HG03432 (cell line): ENCODE results near the gene PAAF1.
"Not testable (repeated sequence)": the region's sequence is repeated elsewhere in the genome, so short reads cannot be mapped to it uniquely, and the experiment has no call there.

Experiments
- ATAC-seq: cut with Tn5 transposase; IDR thresholded peaks from one replicate; pipeline ENCODE4 v1.9.1; 2021; ENCODE audit warnings: mild to moderate bottlenecking, moderate library complexity; ENCODE audit not compliant: unreplicated experiment

PAAF1 gene

DNA sequence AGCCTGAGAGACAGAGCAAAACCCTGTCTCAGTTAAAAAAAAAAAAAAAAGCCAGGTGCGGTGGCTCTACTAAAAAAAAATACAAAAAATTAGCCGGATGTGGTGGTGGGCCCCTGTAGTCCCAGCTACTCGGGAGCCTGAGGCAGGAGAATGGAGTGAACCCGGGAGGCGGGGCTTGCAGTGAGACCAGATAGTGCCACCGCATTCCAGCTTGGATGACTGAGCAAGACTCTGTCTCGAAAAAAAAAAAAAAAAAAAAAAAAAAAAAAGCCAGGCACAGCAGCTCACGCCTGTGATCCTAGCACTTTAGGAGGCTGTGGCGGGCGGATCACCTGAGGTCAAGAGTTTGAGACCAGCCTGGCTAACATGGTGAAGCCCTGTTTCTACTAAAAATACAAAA lies 3.6 kb downstream of the PAAF1 start:
- ATAC-seq = not testable (repeated sequence)

DNA sequence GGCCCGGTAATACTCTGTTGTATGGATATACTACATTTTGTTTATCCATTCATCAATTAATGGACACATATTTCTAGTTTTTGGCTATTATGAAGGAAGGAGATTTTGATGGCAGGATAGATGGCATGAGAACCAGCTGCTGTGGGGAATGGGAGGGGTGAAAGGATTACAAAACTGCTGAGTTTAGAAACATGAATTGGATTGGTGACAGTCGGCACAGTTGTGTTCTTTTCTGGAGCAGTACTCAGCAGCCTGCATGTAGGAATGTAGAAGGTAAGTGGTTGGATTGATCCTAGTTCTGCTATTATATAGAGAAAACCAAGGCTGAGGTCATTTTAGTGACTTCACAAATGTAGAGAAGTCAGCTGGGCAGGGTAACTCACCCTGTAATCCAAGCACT lies 7.1 kb downstream of the PAAF1 start:
- no peak for ATAC-seq

DNA sequence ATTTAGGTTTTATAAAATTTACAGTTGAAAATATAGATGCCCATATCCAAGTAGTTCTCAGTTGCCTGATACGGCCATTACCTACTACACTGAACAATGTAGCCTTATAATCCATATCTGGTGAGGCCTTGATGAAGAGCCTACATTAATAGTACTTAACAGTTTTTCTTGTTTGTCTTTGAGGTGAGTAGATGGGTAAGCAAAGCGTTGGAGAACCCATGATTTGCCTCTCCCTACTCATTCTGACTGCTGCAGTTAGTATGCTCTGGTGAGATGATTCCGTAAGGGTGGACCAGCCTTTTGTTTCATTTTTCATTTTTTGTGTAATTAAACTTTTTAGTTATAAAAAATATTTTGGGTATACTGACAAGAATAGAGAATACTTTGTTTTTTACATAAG lies 11.4 kb downstream of the PAAF1 start:
- no peak for ATAC-seq

DNA sequence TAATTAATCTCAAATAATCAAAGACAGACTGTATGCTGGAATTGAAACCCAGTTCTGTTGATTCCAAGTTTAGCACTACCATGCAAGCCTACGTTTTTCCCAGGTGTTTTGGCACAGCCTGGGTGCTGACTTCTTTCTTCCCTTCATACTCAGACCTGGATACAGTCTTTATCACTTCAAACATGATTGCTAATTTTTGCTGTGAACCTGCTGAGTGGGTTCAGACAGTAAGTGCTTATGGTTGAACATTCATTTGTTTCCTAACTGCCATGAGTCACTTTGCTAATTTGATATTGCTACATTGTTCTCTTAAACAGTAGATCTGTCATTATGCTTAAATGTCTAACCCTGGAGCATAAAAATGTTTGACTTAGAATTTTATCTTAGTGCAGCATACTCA lies 12.2 kb downstream of the PAAF1 start:
- ATAC-seq = no peak

DNA sequence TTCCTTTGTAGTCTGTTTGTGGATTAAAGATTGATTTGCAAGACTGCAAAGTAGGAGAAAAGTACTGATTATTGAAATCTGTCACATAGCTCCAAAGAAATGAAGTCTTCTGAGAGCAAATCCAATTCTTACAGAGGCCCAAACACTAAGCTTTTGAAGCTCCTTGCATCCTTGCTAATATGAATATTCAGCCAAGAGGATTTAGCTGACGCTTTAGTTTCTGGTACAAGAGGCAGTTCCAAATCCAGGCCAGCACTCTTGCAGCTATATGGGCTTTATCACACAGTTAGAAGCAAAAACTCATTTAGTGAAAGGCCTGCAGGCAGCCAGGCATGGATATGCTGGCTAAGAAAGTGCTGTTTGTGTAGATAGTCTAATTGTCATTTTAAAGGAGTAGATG lies 12.7 kb downstream of the PAAF1 start:
- ATAC-seq = no peak

DNA sequence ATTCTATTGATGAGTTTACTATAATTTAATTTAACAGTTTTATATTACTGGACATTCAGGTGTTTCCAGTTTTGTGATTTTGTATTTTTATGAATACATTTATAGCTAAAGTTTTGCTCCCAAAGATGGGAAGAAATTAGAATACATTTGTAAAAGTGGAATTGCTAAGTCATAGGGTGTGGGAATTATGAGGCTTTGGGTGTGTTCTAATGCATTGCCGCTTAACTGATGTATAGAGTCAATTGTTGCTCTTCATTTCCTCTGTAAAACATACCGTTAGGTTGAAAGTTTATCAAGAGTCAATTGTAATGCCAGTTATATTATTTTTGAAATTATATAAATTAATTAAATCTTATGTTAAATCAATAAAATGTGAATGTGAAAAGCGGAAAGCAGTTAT lies 16.2 kb downstream of the PAAF1 start:
- no peak for ATAC-seq

DNA sequence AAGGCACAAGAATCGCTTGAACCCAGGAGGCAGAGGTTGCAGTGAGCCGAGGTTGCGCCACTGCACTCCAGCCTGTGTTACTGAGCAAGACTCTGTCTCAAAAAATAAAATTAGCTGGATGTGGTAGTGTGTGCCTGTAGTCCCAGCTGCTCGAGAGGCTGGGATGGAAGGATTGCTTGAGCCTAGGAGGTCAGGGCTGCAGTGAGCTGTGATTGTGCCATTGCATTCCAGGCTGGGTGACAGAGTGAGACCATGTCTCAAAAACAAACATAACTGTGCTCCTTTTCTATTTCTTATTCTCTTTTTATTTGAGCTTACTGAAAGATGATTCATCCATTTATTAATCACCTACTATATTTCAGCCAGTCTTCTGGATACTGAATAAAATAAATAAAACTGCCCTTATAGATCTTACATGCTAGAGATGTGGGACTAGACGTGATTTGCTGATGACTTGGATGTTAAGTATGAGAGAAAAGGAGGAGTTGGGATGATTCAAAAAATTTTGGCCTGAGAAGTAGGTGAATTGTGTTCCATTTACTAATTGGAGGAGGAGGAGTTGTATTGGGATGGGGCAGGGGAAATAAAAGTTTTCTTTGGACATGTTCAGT lies 18.0 kb downstream of the PAAF1 start:
- no peak for ATAC-seq

DNA sequence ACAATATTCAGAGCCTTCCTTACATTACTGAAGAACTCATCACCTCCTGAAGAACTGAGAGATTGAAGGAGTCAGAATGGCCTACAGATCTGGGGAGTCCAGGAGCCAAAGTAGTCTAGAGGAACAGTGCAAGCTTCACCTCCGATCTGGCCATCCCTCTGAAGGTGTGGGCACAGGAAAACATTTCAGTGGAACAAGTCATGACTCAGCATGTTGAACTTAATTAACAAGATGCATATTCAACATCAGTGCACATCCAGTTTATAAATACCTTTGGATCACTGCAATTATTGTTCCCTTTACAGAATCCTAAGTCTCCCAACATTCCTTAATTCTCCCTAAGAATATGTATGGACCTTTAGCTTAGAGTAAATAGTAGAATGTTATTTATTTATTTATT lies 25.5 kb downstream of the PAAF1 start:
- no peak for ATAC-seq

DNA sequence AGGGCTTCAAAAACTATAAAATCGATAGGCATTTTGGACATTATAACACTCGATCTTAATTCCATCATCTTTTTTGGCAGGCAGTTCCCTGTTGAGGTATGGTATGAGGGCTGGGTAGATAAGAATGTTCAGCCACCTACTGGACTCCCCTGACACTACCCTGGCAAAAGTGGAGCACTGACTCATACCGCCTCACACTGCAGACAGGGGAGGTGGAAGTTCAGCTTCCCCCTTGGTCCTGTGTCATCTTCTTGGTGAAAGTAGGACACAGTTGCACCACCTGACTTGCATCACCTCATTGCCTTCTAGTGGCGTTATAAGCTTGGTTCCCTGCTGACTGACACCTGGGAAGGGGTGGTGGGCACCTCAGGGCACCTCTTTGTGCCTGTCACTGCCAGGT lies 30.4 kb downstream of the PAAF1 start:
- ATAC-seq = no peak

DNA sequence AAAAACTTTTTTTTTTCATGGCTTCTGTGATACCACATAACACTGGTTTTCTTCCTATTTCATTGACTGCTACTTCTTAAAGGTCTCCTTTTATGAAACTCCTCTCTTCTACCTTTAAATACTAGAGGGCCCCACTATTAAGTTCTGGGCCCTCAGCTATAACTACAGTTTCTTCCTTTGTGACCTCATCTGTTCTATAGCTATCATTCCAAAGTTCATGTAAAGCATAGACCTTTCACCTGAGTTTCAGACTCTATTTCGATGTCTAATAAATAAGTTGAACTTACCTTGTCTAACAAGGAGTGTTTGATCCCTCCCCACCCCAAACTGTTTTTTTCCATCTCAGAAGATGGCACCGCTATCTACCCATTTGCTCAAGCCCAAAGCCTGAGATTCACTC lies 35.2 kb downstream of the PAAF1 start:
- no peak for ATAC-seq

DNA sequence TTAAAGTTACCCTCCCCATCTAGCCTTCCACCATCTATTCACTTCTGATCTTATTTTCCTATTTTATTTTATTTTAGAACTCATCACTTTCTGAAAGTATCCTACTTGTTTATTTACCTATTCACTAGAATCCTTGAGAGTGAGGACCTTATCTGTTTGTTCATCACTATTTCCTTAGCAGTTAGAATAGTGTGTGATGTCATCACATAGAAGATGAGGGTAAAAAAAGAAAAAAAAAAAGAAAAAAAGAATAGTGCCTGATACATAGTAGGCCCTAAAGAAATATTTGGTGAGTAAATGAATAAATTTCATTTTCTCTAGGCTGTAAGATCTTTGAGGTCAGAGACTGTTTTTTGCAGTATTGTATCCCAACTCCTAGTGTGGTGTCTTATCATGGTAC lies 36.7 kb downstream of the PAAF1 start:
- ATAC-seq = no peak

DNA sequence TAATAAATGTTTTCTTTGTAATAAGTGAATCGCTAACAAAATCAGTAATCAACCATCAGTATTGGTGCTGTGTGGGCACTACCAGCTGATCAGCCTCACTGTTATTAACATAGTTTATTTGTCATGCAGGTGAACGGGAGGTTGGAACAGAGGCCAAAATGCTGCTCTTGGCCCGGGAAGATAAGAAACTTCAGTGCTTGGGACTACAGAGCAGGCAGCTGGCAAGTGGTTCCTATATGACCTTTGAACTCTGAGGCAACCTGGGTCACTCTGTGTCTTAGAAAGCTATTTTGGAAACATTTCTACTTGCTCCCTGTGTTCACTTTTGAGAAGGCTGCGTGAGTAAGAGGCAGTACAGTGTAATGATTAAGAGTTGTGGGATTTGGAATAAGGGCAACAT lies 37.5 kb downstream of the PAAF1 start:
- ATAC-seq = no peak

DNA sequence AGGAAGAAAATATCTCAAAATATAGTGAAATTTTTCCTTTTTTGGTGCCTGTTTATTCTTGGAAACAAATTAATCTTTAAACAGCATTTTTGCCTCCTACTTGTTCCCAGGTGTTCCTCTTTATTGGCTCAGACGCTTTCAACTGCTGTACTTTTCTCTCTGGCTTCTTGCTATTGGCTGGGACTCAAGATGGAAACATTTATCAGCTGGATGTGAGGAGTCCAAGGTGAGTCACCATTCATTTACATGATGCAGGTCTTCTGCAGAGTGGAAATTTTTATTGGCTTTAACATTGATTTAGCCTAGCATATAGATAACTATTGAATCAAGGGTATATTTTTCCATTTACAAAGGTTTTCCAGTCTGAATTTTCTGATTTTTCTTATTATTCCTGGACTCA lies 39.6 kb downstream of the PAAF1 start:
- ATAC-seq = no peak

DNA sequence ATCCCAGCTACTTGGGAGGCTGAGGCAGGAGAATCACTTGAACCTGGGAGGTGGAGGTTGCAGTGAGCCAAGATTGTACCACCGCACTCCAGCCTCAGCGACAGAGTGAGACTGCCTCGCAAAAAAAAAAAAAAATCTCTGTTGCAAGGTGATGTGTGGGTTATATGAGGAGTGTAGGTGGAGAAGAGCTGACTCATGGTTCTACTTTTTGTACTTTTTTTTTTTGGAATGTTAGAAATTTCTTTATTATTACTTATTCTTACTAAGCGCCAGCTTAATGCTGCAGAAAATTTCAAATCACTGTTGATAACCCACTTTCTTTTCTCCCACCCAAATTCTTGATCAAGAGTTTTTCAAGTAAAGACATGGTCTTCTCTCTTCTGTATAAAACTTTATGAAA lies 44.4 kb downstream of the PAAF1 start:
- no peak for ATAC-seq

DNA sequence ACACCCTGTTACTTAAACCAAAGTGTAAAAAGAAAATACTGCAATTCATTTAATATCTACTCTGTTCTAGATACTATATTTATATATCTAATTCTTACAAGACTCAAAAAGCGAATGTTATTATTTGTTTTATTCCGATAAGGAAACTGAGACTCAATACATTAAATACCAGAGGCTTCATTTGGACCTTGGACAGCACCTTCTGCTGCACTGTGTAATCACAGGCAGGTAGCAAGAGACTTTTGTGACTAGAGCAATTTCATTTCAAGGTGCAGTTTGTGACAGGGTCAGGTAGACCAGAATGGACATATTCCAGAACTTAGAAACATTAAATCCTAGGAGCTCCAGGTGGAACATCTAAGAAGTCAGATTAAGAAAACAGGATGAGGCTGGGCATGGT lies 52.6 kb downstream of the PAAF1 start:
- ATAC-seq = no peak

DNA sequence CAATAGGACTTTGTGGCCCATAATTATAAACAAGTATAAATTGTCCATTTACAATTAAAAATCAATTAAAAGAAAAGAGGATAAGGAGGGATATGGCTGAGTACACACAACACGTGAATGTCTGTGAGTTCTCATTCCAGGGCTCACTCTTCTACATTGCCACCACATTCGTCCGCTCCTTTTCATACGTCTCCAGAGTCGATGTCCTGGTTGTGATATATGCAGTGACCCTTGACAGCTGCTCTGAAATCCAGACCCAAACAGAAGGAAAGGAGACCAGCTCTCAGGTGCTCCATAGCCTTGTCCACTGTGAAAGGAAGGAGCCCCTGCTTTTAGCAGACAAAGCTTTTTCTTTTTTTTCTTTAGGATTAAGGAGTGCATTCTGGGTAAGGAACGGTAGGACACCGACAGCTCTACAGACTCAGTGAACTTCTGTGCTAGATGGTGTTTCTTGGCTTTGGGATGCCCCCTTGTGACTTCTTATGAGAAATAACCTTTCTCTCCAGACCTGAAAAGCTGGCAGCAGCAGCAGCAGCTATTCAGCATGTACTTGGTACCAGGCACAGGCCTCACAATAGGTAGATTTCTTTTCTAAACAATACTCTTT lies 54.3 kb downstream of the PAAF1 start:
- no peak for ATAC-seq

DNA sequence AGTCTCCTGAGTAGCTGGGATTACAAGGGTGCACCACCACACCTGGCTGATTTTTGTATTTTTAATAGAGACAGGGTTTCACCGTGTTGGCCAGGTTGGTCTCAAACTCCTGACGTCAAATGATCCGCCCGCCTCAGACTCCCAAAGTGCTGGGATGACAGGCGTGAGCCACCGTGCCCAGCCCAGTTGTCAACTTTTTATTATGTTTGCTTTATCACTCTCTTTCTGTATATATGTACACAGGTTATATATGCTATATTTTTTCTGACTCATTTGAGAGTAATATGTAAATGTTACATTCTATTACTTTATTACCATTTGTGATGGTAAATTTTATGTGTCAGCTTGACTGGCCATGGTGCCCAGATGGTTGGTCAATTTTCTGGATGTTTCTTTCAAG lies 55.2 kb downstream of the PAAF1 start:
- ATAC-seq = no peak

DNA sequence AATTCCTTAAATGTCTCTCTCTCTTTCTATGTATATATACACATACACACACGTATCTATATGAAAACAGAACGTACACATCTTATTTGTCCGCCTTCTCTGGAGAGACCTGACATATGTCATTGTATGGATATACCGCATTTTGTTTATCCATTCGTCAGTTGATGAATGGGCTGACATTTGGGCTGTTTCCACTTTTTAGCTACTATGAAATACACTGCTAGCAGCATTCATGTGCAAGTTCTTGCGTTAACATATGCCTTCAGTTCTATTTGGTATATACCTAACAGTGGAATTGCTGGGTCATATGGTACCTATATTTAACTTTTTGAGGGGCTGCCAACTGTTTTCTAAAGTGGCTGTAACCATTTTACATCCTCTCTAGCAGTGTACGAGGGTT lies 56.0 kb downstream of the PAAF1 start:
- ATAC-seq = no peak

DNA sequence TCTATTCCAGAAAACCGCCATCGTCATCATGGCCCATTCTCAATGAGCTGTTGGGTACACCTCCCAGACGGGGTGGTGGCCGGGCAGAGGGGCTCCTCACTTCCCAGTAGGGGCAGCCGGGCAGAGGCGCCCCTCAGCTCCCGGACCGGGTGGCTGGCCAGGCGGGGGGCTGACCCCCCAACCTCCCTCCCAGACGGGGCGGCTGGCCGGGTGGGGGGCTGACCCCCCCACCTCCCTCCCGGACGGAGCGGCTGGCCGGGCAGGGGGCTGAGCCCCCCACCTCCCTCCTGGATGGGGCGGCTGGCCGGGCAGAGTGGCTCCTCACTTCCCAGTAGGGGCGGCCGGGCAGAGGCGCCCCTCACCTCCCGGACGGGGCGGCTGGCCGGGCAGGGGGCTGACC lies 59.2 kb downstream of the PAAF1 start:
- ATAC-seq = not testable (repeated sequence)

DNA sequence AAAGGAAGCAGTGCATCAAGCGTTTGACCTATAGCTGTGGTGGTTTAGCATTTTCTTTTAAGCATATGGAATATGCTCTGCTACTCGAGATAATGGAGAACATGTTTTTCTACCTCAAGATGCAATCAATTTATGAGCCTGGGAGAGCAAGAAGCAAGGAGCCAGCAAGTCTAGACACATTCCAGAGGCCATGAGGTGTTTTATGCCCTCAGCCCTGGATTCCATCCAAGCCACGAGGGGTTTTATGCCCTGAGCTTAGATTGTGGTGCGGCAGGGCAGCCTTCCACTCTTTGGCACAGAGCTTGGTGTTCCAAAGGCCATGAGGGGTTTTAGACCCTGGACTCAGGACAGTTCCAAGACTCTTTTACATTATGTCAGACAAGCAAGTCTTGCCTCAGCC lies 62.3 kb downstream of the PAAF1 start:
- ATAC-seq = no peak

DNA sequence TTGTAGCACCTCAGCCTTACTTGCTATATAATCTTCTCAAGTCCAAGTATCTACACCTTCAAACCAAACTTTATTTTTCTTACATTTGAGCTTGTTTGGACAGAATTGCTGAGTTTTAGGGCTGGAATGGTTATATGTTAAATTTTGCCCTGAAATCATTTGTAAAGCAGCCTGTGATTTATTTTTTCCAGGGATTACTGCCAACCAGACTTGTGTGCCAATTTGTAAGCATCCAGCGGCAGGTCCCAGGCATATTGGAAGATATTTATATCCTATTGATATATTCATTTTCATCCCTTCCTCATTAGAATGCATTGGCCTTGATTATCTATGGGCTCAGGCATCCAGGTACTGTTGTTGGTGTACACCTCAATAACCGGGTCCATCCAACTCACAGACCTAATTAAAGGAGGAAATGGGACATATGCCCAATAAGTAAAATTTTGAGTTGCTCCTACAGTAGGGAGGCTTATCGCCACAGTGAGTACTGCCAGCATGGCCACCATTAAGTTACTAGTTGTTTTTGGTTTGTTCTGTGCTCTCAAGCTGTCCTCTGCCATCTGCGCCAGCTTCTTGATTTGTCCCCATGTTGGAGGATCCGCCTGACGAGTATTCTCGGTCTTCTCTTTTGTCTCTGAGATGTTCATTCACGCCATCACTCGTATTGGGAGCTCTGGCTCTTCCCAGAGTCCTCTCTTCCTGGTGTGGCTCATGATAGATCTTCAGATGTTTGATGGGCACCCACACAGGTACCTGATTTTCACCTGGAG lies 64.2 kb downstream of the PAAF1 start:
- no peak for ATAC-seq

DNA sequence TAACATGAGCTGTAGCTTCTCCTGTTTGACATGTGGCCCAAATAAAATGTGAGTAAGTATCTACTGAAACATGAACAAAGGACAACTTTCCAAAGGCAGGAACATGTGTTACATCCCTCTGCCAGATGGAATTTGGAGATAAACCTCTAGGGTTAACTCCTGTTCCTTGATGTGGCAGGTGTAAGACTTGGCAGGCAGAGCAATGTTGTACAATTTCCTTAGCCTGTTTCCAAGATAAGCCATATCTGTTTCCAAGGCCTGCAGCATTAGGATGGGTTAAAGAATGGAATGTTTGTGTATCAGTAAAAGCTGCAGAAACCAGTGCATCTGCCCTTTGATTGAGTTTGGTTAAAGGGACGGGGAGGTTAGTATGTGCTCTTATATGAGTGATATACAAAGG lies 65.2 kb downstream of the PAAF1 start:
- no peak for ATAC-seq

DNA sequence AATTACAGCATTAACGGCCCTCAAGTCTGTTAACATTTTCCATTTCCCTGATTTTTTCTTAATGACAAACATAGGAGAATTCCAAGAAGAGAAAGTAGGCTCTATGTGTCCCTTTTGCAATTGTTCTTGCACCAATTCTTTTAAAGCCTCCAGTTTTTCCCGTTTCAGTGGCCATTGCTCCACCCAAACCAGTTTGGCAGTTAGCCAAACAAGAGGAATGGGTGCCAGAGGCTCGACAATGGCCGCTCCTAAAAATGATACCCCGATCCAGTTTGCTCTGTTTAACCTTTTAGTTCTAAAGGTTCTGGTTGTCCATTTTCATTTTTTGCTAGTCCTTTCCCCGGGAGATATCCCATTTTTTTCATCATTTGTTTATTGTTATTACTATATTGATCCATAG lies 67.3 kb downstream of the PAAF1 start:
- no peak for ATAC-seq
